GM12892 (cell line): ENCODE data around the gene ZNF771.
"Not testable (repeated sequence)": the region's sequence is repeated elsewhere in the genome, so short reads cannot be mapped to it uniquely, and the experiment has no call there.

Experiments used
- POLR2A ChIP-seq: IDR thresholded peaks from 2 replicates; pipeline ENCODE4 v1.6.1; 2011; ENCODE audit warnings: low read depth, low read length, control low read depth
- POLR2AphosphoS5 ChIP-seq: IDR thresholded peaks from 2 replicates; pipeline ENCODE4 v1.6.1; 2011; ENCODE audit warnings: low read depth, low read length, control low read depth
- TAF1 ChIP-seq: IDR thresholded peaks from 2 replicates; pipeline ENCODE4 v1.6.1; 2011; ENCODE audit warnings: low read depth, mild to moderate bottlenecking, control low read depth, low read length, borderline replicate concordance

DNA sequence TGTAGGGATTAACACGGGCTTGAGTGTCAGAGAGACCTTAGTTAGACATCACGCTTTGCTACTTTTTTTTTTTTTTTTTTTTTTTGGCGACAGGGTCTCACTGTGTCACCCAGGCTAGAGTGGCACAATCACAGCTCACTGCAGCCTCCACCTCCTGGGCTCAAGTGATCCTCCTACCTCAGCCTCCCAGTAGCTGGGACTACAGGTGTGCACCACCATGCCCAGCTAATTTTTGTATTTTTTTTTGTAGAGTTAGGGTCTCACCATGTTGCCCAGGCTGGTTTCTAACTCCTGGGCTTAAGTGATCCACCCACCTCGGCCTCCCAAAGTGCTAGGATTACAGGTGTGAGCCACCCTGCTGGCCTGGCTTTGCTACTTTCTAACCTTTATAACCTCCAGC, 10.8 kb upstream of the ZNF771 start:
- TF ChIP-seq TAF1, POLR2A, POLR2AphosphoS5: not testable (repeated sequence)
